Keratinocyte (primary cell): ENCODE results near the gene LINC00237.

Experiments used
- CTCF ChIP-seq, 3 experiments: IDR thresholded peaks in 1 of 3; conservative IDR thresholded peaks in 1 of 3; optimal IDR thresholded peaks in 1 of 3; 2 replicates in 2 of 3; 3 replicates in 1 of 3; pipeline versions ENCODE3 to v1.5.1; 2011; ENCODE audit warnings: low read length in 3 of 3, mild to moderate bottlenecking in 3 of 3, moderate library complexity in 2 of 3, control low read depth in 1 of 3, inconsistent platforms in 1 of 3; ENCODE audit not compliant: insufficient read depth in 2 of 3; ENCODE audit errors: extremely low read depth in 1 of 3
- EZH2 ChIP-seq: IDR thresholded peaks from one replicate; pipeline ENCODE4 v1.6.1; 2012; ENCODE audit warnings: inconsistent platforms, mild to moderate bottlenecking, low read length, moderate library complexity

DNA sequence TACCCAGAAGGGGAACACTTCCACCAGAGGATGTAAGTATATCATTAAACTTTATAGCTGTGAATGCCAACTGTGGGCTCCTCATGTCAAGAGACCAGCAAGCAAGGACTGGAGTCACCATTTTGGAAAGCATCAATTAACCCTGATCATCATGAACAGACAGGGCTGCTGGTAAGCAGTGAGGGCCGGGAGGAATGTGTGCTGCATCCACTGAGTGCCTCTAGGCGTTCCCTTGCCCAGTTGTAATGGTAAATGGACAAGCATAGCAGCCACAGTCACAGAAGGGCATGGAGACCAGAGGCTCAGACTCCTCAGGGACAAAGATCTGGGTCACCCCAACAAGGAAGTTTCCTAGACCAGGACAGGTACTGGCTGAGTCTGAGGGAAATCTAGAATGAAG, 23.6 kb downstream of the LINC00237 start:
- TF ChIP-seq CTCF (optimal IDR thresholded peaks at IDR 0.05 in 1 of 3, IDR thresholded peaks at IDR 0.05 in 1 of 3, conservative IDR thresholded peaks at IDR 0.05 in 1 of 3; ENCODE audit: extremely low read depth in 1 of 3, insufficient read depth in 2 of 3, low read length in 3 of 3): no peak
- TF ChIP-seq EZH2: no peak
